NCI-H460 (cell line): ENCODE measurements around the gene CROT. TPM values are rescaled to one million over a fixed set of nuclear protein-coding genes. Genes with fewer than 3 reads are reported as not detected.

Experiments
- DNase-seq: peaks from one replicate; pipeline ENCODE4 v3.0.0-alpha.2; 2016; ENCODE audit warnings: low read depth; ENCODE audit errors: extremely low read depth
- polyA plus RNA-seq: library from polyadenylated mRNA; depleted of rRNA; stranded (reverse); fragments of >200 nt; gene quantifications from 2 replicates; pipeline ENCODE4 v1.2.3, GENCODE V29; 2014; cell fraction: nucleus; rRNA removed
- total RNA-seq: library from RNA; depleted of rRNA; stranded (reverse); fragments of >200 nt; shearing (Covaris generic); gene quantifications from 2 replicates; pipeline ENCODE4 v1.2.3, GENCODE V29; 2014; rRNA removed

CROT gene
- 7.7 and 10.9 TPM in 2 replicates for total RNA-seq
- 19.5 and 26.8 TPM in 2 replicates for polyA plus RNA-seq

- DNase-seq, result peak; percentile 91
These were observed at the start of gene CROT for GRCh38 chr7:87345166-87345927. CROT (plus strand) TSS chr7:87345664; CDS start chr7:87349069, 3,405 bp downstream.

- no peak for DNase-seq
These were observed 44.7 kb upstream of the CROT start for GRCh38 chr7:87300756-87301155.

GRCh38 chr7:87310790-87311419 lies 34.6 kb upstream of the CROT start:
- DNase-seq, result no peak

DNA sequence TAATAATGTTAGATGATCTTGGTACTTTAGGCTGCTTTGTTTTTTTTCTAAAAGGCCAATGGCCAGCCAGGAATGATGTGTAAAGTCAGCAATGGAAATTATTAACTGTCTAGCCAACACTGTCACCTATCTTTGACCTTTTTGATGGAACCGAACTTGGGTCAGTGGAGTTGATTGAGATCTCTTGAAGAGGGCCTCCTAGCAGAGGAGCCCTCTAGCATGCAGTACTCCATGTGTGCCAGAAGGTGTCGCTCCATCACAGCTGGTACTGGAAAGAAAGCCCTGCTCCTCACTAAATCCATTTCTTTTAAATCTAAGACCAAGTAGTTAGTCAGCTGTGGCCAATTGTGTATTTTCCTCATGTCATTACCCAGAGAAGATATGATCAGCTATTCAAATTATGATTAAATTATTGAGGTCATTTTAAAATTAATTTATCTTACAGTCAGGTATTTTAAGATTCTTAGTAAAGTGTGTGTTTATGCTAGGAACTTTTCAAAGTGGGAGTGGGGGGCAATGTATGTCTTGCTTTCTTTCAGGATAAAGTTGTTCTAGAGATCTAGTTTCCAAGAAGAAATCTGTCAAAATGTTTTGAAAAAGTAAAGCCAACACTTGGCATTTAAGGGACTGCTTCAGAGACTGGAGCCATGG lies 33.1 kb upstream of the CROT start:
- DNase-seq, result peak; percentile 63

GRCh38 chr7:87316097-87316700 lies 29.3 kb upstream of the CROT start:
- DNase-seq, result no peak

GRCh38 chr7:87316846-87317552 lies 28.5 kb upstream of the CROT start:
- DNase-seq, result no peak

- DNase-seq, result no peak
These were observed 27.7 kb upstream of the CROT start for GRCh38 chr7:87317691-87318245.

DNA sequence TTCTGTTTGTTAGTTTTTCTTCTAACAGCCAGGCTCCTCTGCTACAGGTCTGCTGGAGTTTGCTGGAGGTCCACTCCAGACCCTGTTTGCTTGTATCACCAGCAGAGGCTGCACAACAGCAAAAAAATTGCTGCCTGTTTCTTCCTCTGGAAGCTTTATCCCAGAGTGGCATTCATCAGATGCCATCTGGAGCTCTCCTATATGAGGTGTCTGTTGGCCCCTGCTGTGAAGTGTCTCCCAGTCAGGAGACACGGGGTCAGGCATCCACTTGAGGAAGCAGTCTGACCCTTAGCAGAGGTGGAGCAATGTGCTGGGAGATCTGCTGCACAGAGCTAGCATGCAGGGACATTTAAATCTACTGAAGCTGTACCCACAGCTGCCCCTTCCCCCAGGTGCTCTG lies 26.7 kb upstream of the CROT start:
- DNase-seq, result no peak

DNA sequence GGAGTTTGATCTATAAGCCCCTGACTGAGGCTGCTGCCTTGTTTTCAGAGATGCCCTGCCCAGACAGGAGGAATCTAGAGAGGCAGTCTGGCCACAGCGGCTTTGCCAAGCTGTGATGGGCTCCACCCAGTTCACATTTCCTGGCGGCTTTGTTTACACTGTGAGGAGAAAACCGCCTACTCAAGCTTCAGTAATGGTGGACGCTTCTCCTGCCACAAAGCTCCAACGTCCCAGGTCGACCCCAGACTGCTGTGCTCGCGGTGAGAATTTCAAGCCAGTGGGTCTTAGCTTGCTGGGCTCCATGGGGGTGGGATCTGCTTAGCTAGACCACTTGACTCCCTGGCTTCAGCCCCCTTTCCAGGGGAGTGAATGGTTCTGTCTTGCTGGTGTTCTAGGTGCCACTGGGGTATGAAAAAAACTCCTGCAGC lies 26.3 kb upstream of the CROT start:
- DNase-seq, result peak; percentile 30

- DNase-seq, result no peak
These were observed 22.6 kb upstream of the CROT start for GRCh38 chr7:87322912-87323311.

GRCh38 chr7:87325576-87326370 lies 19.7 kb upstream of the CROT start:
- no peak for DNase-seq

DNA sequence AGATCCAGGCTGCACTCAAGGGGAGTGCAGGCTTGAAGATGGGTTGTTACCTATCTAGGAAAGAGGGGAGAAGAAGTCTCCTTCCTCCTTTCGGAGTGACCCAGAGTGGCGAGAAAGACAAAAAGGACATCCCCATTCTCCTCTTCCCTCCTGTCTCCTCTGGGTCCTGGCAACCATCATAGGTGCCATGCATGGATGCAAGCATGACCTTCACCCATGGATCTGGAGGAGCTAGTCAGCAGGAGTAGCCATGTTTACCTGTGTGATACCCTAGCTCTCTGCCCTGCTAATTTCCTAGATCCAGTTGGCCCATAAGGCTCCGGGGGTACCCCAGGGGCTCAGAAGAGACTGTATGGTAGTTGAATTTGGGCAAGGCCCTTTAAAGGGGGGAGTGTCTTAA lies 17.2 kb upstream of the CROT start:
- DNase-seq, result no peak

DNA sequence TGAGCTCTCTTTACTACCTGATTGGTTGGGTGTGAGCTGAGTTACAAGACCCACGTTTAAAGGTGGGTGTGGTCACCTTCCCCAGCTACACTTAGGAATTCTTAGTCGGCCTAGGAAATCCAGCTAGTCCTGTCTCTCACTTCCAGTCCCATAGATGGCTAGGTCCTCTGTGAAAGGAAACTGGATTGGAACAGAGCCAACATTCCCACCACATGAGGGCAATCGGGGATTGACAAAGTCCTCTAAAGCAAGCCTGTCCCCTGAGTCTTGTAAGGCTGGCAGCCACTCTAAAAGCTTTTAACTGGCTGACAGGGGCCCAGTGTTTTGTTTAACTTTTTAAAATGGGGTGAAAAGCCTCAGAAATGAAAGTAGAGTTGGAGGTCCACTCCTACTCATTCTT lies 15.1 kb upstream of the CROT start:
- DNase-seq, result no peak

GRCh38 chr7:87330942-87331341 lies 14.5 kb upstream of the CROT start:
- DNase-seq, result no peak

GRCh38 chr7:87331687-87332252 lies 13.7 kb upstream of the CROT start:
- no peak for DNase-seq

GRCh38 chr7:87332321-87332720 lies 13.1 kb upstream of the CROT start:
- DNase-seq, result no peak

DNA sequence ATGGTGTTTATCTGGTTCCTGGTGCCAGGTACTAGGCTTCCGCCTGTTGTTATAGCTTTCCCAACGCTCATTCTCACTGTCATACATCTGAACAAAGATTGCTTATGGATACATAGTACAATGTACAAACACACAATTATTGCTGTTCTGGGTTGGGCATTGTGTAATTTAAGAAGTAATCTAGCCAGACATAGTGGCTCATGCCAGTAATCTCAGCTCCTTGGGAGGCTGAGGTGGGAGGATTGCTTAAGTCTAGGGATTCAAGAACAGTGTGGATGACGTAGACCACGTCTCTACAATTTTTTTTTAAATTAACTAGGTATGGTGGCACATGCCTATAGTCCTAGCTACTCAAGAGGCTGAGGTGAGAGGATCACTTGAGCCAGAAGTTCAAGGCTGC lies 9.3 kb upstream of the CROT start:
- DNase-seq, result no peak

GRCh38 chr7:87337331-87337730 lies 8.1 kb upstream of the CROT start:
- no peak for DNase-seq

DNA sequence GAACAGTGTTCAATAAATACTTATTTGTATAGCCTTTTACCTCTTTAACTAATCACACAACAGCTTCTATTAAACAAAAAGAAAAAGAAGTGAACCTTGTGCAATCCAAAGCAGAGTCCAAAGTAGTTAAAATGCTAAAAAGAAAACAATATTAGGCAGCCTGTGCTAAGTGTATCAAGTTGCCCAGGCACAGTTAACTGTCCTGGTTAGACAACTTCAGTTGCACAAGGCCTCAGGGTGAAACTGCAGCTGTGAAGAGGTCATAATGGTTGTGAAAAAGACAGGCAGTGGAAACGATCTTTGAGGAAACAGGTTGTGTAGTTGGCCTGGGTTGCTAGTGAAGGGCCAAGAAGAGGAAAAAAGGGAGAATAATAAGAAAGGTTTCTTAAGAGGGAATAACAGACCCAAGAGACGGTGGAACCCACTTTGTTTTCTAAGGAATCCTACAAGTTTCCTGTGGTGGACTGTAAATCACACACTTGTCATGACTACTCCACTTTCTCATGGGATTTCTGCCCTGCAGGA lies 6.0 kb upstream of the CROT start:
- DNase-seq, result no peak
